ENCODE data around the gene DDT.

GRCh38 chr22:24009227-24010017, 35.2 kb upstream of the DDT start:
- TF ChIP-seq CTCF (IDR thresholded peaks at IDR 0.05) (no peak), EZH2 (IDR thresholded peaks at IDR 0.05) (no peak)

Data from neural progenitor cell (in vitro differentiated cells).